H1 (cell line): Measurements from ENCODE around the gene WFDC1. TPM values are rescaled to one million over a fixed set of nuclear protein-coding genes. Genes with fewer than 3 reads are reported as not detected.
A peak's percentile ranks its signal among the peaks of the same experiment; 100 is the strongest.

Experiments
- HDAC2 ChIP-seq, 2 experiments: fragments of 300-600 bp in 1 of 2; sonication (generic) in 1 of 2; IDR thresholded peaks; 2 replicates each; pipeline ENCODE4 v1.6.1; 2011 to 2012; ENCODE audit warnings: low read depth in 2 of 2, low read length in 2 of 2, mild to moderate bottlenecking in 2 of 2, moderate library complexity in 2 of 2, borderline replicate concordance in 1 of 2, inconsistent platforms in 1 of 2
- SP1 ChIP-seq: IDR thresholded peaks from 2 replicates; pipeline ENCODE4 v1.6.1; 2011; ENCODE audit warnings: low read depth, low read length
- polyA plus RNA-seq, 7 experiments: library from polyadenylated mRNA; depleted of rRNA in 3 of 7; stranded (reverse) in 5 of 7; unstranded in 2 of 7; fragments of >200 nt in 5 of 7; fragments of 200-250 nt in 2 of 7; gene quantifications; 1 replicate in 5 of 7; 2 replicates in 1 of 7; 4 replicates in 1 of 7; pipeline versions ENCODE4 v1.2.1 to v1.2.3, GENCODE V29; 2011 to 2013; ENCODE audit warnings: missing spikeins in 2 of 7, mixed read lengths in 2 of 7
- total RNA-seq: library from RNA; stranded (reverse); fragmentation: NEBNext Ultra II Directional; extraction: Animal tissue kit (Norgen Biotek cat#: 25700); gene quantifications from 2 replicates; pipeline ENCODE4 v1.2.1, GENCODE V29; 2021
- TF ChIP-seq, protein P1 (sequence below): IDR thresholded peaks from 2 replicates; pipeline ENCODE4 v1.6.1; 2012; ENCODE audit warnings: inconsistent platforms

The WFDC1 gene
- total and polyA plus RNA-seq, 2 of the 8 experiments (the other 6 are each of a cell fraction or from before 2014, with no cell fraction given) = 0.70 to 1.1 TPM

DNA sequence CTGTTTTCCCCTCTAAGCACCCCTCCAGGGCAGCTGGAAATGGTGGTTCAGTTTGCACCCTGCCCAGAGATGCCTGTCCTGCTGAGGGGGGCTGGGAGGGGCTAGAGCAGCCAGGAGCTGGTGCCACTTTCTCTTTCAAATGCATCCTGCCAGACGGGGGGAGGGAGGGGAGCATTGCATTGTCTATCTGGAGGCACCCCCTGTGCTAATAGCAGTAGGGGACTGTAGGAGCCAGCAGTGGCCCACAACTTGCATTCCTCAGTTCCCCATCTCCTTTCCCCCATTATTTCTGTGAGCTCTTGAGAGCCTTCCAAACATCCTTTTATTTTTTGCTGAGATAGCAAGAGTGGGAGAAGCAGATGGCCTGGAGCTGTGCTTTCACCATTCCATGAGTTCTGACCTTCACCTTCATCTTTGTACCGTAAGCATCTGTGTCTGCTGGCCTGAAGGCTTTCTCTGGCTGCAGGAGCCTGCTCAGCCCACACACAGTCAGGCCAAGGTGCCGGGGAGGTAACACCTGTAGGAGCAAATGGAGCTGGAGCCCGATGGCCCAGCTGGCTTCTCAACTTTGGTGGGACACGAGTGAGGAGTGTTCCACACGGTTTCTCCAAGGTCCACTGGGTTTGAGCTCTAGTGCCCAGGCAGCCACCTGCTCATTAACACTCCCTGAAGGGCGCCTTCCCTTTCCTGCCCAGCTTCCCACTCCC lies 5.2 kb downstream of the WFDC1 start (continued):
- TF ChIP-seq SP1 = 0 out of 2 replicates have a peak, but pooled peaks have one; percentile 38
- peak in 1 of 2 experiments; percentile 54; a peak in 1 of 4 replicates for TF ChIP-seq HDAC2 (IDR thresholded peaks at IDR 0.05; ENCODE audit: borderline replicate concordance in 1 of 2, low read depth in 2 of 2, low read length in 2 of 2)
- TF ChIP-seq, protein P1, sequence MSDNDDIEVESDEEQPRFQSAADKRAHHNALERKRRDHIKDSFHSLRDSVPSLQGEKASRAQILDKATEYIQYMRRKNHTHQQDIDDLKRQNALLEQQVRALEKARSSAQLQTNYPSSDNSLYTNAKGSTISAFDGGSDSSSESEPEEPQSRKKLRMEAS = no peak
